AG20443 (cell line): Measurements from ENCODE around the gene ADCY2.
A peak's percentile ranks its signal among the peaks of the same experiment; 100 is the strongest.

Experiments used
- DNase-seq: peaks from one replicate; pipeline ENCODE4 v3.0.0; 2012; ENCODE audit warnings: low spot score, mixed read lengths

ADCY2 gene

GRCh38 chr5:7395947-7396712 is at the start of gene ADCY2:
TSS of gene ADCY2 (plus strand) at chr5:7396138. CDS start at chr5:7396297, 159 bp downstream.
- DNase-seq: peak; percentile 54

- DNase-seq: no peak
Measured at GRCh38 chr5:7347377-7347776, 48.6 kb upstream of the ADCY2 start.

- no peak for DNase-seq
Measured at GRCh38 chr5:7348168-7348854, 47.6 kb upstream of the ADCY2 start.

- no peak for DNase-seq
Measured at GRCh38 chr5:7361593-7361992, 34.3 kb upstream of the ADCY2 start.

GRCh38 chr5:7363067-7363677 is 32.8 kb upstream of the ADCY2 start:
- DNase-seq: no peak

GRCh38 chr5:7364226-7364875 is 31.6 kb upstream of the ADCY2 start:
- no peak for DNase-seq

GRCh38 chr5:7367780-7368179 is 28.2 kb upstream of the ADCY2 start:
- no peak for DNase-seq

GRCh38 chr5:7372399-7372798 is 23.5 kb upstream of the ADCY2 start:
- no peak for DNase-seq

GRCh38 chr5:7374186-7374585 is 21.8 kb upstream of the ADCY2 start:
- DNase-seq: no peak

GRCh38 chr5:7375457-7375856 is 20.5 kb upstream of the ADCY2 start:
- DNase-seq: no peak

- DNase-seq: no peak
Measured at GRCh38 chr5:7376871-7377270, 19.1 kb upstream of the ADCY2 start.

- no peak for DNase-seq
Measured at GRCh38 chr5:7377761-7378160, 18.2 kb upstream of the ADCY2 start.

GRCh38 chr5:7382588-7382987 is 13.3 kb upstream of the ADCY2 start:
- no peak for DNase-seq

- DNase-seq: no peak
Measured at GRCh38 chr5:7385681-7386080, 10.3 kb upstream of the ADCY2 start.

GRCh38 chr5:7388553-7388952 is 7.4 kb upstream of the ADCY2 start:
- DNase-seq: no peak

GRCh38 chr5:7391215-7391614 is 4.7 kb upstream of the ADCY2 start:
- no peak for DNase-seq

GRCh38 chr5:7391814-7392692 is 3.9 kb upstream of the ADCY2 start:
- DNase-seq: peak; percentile 73

GRCh38 chr5:7392693-7393024 is 3.3 kb upstream of the ADCY2 start:
- DNase-seq: no peak

GRCh38 chr5:7393921-7394799 is 1.8 kb upstream of the ADCY2 start:
- no peak for DNase-seq

GRCh38 chr5:7394889-7395431 is 978 bp upstream of the ADCY2 start:
- no peak for DNase-seq
